DND-41 (cell line): Measurements from ENCODE around the gene RGS13.

Experiments used
- EZH2 ChIP-seq: IDR thresholded peaks from 3 replicates; pipeline ENCODE4 v1.6.1; 2012; ENCODE audit warnings: borderline replicate concordance, low read depth, mild to moderate bottlenecking, moderate library complexity, low read length, inconsistent platforms; ENCODE audit not compliant: severe bottlenecking
- TF ChIP-seq, protein P1 (sequence below): IDR thresholded peaks from 2 replicates; pipeline ENCODE4 v1.5.1; 2012; ENCODE audit warnings: borderline replicate concordance, low read length, moderate library complexity, mild to moderate bottlenecking; ENCODE audit not compliant: poor library complexity, severe bottlenecking; ENCODE audit errors: extremely low read depth

DNA sequence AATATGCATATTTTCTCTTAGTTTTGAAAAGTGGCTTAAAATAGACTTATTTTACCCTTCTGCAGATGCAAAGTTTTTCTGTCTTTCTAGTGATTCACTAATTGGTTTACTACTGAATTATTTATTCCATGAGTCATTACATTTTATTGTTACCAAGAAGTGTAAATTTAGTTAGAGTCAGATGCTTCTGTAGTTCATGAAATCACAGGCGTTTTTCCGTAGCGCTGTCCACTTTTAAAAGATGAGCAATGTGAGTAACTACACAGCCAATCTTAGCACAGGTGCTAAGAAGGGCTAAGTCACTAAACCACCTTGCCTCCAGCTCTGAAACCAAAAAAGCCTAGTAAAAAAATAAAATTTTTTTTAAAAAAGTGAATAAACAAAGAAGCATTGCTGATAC is 24.7 kb downstream of the RGS13 start:
- TF ChIP-seq, protein P1, sequence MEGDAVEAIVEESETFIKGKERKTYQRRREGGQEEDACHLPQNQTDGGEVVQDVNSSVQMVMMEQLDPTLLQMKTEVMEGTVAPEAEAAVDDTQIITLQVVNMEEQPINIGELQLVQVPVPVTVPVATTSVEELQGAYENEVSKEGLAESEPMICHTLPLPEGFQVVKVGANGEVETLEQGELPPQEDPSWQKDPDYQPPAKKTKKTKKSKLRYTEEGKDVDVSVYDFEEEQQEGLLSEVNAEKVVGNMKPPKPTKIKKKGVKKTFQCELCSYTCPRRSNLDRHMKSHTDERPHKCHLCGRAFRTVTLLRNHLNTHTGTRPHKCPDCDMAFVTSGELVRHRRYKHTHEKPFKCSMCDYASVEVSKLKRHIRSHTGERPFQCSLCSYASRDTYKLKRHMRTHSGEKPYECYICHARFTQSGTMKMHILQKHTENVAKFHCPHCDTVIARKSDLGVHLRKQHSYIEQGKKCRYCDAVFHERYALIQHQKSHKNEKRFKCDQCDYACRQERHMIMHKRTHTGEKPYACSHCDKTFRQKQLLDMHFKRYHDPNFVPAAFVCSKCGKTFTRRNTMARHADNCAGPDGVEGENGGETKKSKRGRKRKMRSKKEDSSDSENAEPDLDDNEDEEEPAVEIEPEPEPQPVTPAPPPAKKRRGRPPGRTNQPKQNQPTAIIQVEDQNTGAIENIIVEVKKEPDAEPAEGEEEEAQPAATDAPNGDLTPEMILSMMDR: no peak
- no peak for TF ChIP-seq EZH2
